Superior temporal gyrus (tissue), 1 donor: Measurements from ENCODE around the gene ZFP92.

Source experiments
- DNase-seq: peaks from one replicate; pipeline ENCODE4 v3.0.0-alpha.2; 2016; ENCODE audit errors: extremely low spot score

Gene ZFP92

DNA sequence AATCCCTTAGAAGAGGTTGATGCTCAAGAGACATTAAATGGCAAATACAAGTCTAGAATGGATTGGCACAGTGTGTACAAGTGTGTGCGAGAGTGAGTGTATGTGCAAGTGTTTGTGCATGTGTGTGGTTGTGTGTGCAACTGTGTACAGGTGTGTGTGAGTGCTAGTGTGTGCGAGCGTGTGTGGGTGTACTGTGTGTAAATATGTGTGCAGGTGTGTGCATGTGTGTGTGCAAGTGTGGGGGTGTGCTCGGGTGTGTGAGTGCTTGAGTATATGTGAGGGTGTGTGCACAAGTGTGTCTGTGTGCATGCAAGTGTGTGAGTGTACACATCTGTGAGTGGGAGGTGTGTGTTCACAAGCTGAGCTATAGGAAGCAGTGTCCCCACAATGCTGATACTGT is 28.7 kb downstream of the ZFP92 start:
- no peak for DNase-seq

DNA sequence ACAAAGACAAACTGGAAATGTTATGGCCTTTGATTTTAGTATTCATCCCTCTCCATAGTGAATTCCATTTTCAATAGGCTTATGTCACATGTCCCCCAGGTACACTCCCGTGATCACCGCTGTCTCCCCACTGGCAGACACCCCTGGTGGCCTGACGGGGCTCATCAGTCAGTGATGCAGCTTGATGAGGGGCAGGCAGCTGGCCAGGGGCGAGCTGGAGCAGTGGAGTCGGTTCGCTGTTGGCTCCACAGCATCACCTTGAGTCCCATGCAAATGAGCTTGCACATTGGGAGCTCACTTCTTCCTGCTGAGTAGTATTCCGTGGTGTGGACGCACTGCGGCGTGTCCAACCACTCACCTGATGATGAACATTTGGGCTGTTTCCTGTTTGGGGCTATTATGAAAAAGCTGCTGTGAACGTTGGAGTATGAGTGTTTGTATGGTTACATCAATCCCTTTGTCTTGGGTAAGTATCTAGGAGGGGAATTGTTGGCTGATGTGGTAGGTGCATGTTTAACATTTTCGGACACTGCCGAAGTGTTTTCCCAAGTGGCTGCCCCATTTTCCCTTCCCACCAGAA is 29.4 kb downstream of the ZFP92 start:
- no peak for DNase-seq

DNA sequence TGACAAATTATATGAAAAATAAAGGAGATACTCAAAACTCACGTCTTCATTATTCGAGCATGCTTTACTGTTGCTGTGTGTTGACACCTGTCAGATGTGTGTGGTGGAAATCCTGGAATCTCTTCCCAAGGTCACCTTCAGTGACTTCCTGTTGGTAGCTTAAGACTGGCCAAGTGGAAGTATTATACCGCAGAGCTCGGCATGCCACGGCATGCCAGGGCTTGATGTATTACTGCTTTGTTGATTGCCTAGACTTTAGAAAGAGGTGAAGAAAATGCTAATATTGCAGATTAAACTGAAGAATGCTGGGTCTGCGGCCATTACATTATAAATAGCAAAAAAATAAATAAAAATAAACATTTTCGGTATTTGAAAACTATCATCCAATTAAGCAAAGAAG is 30.0 kb downstream of the ZFP92 start:
- no peak for DNase-seq

DNA sequence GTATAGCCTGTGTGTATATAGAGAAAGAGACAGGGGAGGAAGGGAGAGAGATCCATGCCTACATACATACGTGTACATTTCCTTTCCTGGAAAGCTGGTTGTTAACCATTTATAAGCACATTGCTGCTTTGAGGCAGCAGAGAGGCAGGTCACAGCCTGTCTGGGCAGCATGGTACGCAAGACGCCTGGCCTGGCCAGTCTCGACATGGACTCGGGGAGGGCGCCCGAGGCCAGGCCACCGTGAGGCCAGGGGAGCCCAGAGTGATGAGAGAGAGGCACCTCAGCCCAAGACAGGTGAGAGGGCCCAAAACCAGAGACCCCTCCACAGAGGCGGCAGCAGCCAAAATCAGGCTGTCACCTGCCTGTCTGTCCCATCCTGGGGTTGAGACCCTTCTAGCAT is 30.7 kb downstream of the ZFP92 start:
- DNase-seq: no peak

DNA sequence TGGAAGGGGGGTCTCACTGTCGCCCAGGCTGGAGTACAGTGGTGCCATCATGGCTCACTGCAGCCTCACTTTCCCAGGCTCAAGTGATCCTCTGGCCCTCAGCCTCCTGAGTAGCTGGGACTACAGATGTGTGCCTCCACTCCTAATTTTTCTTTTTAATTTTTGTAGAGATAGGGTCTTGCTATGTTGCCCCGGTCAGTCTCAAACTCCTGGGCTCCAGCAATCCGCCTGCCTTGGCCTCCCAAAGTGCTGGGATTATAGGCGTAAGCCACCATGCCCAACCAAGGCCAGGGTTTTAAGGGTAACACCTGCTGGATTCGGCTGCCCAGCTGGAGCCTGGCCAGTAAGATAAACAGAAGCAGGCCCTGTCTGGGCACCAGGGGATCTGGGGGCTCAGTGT is 31.2 kb downstream of the ZFP92 start:
- no peak for DNase-seq

DNA sequence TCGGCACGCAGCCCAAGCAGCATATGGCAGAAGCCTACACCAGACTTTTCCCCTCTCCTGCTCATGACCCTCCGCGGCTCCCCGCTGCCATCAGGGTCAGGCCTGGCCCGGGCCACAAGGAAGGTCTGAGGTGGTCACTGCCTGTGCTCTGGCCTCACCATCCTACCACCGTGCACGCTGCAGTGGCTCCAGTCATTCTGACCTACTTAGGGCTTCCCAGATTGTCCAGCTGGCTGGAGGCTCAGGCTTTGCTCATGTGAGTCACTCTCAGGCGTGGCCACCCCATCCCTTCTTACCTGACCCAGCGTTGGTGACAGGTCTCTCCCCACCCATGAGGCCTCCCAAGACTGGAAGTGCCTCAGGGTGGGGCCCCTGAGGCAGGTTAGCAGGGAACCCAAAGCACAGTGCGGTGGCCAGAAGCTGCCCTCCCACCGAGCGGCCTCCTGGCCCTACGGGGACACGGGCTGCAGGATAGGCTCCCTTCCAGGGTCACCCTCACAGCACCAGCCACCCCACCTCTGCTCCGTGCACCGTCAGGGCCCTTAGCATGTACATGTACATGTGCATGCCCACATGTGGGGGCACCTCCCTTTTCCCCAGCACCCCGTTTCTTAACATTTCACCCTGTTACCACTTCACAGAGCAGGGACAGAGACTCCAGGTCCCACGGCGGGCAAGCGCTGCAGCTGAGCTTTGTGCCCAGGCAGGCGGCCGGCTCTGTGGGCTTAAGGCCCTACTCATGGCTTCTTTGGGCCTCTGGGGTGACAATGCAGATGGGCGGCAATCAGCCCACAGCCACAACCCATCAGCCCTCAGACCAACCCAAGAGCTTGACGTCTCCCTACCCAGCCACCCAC is 32.4 kb downstream of the ZFP92 start:
- DNase-seq: no peak

DNA sequence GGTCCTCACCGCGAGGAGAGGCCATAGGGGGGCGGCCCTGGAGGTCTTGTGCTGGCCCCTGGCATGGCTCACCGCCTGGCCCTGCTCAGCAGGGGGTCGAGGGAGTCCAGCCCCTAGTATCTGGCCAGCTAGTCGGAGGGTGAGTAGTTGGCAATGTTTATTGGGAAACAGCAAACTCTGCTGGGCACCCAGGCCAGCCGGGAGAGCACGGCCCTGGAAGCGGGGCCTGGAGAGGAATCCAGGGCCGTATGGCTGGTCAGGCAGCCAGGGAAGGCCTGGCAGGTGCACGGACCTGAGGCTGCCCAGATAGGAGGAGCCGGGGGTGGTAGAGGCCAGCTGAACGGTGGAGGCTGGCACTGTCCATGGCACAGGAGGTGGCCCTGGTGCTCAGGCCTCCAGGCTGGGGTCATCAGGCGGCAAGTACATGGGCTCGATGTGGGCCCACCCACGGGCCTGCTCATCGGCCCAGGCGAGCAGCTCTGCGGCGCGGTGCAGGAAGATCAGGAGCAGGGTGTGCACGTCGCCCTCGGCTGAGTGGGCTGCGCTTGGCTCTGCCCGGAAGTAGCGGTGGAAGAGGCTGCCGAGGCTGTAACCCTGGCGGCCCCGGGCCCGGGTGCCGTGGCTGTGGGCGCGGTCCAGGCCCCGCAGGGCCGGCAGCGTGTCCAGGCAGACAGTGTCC is 33.2 kb downstream of the ZFP92 start:
- DNase-seq: no peak

DNA sequence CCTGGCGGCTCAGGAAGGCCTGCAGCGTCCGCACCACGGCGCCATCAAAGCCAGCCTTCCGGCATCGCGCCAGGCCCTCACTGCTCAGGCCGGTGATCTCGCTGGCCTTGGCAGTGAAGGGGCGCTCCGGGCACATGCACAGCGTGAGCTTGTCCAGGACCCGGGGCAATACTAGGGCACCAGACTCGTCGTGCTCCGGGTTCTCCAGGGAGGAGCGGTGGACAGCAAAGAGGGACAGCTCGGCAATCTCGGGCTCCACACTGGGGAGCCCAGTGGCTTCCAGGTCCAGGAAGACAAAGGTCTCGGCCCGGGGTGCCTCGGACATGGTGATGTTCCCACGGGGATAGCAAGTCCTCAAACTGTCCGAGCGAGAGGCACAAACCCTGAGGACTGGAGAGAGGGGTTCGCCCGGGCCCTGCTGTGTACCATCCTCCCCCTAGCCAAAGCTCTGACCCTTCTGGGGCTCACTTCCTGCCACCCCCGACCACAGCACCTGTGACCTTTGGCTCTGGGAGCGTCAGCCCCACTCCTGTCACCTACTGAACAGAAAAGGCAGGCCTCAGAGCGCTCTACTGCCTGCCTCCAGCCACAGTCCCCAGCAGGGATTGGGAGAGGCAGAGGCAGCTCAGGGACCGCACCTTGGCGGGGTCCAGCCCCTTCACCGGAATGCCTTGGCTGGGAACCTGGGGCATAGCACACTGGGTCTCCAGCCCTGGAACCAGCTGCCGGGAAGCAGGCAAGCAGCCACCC is 34.0 kb downstream of the ZFP92 start:
- no peak for DNase-seq

DNA sequence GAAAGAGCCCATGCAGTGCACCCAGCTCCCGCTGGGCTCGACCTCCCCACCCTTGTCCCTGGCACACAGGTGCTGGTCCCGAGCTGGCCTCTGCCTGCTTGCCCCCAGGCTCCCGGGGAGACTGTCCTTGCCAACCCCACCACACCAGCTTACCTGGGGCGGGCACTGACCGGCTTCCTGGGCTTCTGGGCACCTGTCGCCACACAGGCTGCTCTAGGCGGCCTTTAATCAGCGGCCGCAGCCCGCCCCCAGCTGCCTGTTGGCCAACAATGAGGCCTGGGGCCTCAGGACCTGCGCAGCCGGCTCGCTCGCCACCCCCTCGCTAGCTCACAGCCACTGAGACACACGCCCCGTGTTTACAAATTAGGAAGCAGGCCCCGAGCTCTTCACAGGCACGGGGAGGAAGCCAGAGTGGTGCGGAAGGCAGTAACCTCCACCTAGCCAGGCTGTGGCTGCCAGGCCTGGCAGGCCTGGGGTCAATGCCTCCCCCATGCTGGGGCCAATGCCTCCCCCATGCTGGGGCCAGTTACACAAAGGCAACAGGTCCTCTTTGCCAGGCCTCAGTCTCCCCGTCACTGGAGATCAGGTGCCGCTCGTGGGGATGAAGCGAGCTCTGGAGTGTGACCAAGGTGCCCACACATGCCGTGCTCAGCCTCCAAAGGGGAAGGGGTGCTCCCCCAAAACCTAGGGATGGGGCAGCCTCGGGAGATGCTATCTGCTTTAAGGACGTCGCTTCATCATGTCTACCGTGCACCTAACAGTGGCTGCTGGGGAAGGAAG is 34.8 kb downstream of the ZFP92 start, which contains the start of gene TREX2:
Gene TREX2 (minus strand): TSS at position 201 of the 780 bp plus-strand sequence. CDS start 626 bp downstream, outside the sequence.
- no peak for DNase-seq

DNA sequence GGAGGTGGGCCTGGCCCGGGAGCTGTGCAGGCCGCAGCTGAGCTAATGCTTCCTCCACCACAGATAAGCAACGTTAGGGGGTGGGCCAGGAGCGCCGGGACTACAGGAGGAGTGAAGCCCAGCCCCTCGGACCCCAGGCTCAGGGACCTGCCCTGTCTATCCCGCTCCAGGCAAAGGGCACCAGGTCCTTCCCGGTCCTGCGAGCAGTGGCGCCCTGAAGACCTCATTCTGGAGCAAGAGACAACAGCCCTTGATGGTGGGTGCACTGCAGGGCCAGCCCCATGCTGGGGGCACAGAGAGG is 35.3 kb downstream of the ZFP92 start:
- no peak for DNase-seq

DNA sequence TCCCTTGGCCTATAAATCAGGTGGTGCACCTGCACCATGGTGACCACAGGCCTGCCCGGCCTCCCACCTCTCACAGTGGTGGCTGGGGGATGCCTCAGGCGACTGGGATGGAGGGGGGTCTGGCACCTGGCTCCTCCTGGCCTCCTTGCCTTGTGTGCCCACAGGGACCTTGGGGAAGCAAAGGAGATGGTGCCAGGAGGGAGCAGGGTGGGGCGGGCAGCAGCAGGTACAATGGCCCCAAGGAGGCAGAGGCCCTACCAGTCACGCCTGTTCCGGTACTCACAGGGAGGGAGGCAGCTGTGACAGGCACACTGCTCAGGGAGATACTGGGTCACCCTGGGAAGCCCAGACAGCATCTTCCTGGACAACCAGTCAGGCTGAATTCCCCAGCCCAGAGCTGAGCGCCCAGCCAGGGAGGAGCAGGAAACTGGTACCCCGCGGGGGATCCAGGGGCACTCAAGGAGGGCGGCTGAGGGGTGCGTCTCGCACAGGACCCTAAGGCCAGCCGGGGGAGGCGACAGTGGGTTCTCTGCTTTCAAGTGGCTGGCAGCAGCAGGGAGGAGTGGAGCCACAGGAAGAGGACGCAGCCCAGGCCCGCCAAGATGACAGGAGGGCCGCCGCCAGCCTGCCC is 35.8 kb downstream of the ZFP92 start:
- DNase-seq: no peak

DNA sequence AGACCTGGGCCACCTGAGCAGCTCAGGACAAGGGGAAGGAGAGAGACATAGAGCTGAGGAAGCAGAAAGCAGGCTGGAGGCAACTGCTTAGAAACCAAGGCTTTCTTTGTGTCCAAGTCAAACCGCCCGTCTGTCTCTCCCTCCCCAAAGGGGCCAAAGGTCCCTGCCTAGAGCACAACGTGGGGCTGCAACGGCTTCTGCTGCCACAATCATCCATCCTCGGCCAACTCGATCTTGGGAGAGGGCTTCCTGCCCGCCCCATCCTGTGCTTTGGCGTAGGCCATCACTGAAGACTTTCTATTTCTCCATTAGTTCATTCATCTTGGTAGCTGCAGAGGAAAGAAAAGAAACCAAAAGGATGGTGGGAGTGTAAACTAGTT is 36.3 kb downstream of the ZFP92 start:
- DNase-seq: no peak

DNA sequence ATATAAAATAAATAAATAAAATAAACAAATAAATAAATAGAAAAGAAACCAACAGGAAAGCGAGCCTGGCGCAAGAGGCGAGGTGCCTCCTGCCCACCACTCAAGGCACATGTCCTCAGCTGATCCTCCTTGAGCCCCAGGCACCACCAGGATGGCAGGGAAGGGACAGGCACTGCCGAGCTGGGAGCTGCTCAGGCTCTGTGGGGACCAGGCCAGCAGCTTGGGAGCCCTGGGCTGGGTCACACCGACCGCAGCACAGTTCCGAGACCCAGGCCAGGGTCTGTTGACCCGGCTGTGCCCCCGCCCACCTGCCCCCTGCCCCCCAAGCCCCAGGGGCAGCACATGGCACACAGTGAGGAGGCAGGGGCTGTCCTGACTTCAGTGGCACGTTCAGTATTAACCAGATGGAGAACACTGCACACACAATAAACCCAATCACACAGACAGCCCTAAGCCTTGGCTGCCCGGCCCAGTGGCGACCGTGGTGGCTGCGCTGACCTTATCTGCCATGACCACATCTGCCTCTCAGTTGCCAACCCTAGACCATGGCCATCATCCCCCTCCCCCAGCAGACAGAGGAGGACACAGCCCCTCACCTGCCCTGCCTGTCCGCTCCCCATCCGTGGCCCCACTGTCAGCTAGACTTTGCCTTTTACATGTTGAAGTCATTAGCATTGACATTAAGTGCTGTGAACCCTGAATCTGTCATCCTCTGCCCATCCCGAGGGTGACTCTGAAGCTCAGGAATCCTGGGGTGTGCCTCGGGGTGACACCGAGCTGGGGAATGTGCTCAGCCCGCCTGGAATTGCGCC is 37.5 kb downstream of the ZFP92 start:
- DNase-seq: no peak

DNA sequence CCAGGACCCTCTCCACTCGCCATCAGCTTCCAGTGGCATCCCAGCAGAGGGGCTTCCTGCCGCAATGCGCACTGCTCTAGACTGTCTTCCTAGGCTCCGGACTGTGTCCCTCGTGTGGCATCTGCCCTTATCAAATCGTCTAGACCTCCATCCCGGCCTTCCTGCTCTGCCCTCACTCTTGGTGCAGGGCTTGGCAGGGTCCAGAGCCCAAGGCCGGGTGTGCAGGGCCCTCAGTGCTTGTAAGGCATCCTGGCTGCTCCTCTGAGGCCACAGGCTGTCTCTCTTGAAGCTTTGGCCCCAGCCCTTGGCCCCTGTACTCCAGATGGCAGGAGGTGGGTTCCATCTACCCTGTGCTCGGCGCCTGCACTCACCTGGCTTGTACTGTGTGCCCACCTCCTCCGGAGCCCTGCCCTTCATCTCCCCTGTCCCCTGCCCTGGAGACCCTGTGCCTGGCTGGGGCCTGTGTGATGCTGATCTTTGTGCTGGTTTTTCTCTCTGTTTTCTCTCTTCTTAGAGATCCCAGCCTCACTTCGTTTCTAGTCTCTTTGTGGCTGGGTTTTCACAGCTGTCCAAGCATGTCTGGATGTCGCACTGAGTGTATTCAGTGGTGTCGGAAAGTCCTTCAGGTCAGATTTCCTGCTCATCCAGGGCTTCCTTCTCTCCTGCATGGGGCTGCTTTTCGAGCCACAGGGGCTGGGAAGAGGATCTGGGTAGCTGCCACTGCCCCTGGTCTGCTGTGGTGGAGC is 38.3 kb downstream of the ZFP92 start:
- no peak for DNase-seq

DNA sequence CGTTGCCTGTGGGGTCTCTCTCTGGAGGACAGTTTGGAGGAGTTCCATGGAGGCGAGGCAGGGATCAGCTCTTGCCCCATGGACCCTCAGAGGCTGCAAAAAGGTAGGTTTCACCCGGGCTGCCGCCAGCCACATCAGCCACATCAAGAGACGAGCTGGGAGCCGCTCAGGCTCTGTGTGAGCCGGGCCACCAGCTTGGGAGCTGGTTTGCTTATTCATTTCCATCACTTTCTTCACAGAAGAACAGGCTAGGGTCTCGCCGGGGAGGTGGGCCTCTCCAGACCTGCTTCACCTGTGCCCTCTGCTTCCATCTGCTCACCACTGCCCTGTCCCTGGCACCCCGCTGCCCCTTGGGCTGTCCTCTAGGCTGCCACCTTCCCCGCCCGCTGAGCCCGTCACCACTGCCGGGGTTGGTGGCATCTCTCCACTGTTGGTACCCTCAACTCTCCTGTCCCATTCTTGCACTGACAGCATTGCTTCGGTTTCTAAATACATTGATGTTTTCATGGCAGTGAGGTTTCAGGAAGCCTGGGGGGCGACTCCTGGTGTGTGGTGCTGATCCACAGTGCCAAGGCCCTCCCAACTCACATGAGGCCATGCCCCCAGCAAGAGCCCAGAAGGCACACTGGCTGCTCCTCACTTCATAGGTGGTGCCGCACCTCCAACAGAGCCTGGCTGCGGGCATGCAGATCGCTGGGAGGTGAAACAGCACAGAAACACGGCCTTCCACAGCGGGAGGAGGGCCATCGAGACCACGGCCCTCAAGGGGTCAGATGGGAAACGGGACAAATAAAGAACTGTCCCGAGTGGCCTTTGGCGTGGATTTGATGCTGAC is 39.1 kb downstream of the ZFP92 start:
- no peak for DNase-seq

DNA sequence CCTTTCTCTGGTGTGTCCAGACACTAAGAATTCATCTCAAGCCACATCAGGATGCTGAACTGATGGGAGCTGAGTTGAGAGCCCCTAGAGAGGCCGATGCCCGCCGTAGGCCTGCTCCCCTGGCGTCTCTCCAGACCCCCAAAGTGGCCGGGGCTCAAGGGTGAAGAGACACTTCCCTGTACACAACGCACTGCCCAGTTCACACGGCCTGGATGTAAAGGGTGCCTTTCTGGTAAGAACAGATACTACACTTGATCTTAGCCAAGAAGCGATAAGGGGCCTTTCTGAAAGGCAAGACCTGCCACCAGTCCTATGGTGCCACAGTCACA is 39.6 kb downstream of the ZFP92 start:
- no peak for DNase-seq

DNA sequence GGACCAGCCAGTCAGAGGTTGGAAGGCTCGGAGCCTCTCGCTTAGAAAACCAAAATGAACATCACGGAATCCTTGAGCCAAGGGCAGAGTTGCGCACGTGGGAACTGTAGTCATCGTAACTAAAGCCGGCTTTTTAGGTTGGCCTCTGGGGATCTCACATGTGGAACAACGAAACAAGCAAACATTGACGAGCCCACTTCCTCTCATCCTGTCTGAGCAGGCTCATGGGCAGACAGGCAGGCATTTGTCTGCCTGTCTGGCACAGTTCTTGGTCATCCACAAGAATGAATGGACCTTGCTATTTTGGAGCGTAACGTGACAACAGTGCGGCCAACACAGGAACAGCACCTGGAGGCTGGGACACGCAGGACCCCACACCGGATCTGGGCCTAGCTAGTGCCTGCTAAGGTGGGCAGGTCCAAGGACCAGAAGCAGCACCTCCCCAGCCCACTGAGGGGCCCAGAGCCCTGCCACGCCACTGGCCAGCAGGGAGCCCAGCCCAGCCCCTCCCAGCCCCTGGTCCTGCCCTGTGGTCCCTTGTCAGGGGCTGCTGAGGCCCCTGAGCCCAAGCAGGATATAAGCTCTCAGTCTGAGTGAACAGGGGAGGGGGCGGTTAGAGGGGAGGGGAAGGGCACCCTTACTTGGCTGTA is 43.8 kb downstream of the ZFP92 start:
- DNase-seq: no peak

DNA sequence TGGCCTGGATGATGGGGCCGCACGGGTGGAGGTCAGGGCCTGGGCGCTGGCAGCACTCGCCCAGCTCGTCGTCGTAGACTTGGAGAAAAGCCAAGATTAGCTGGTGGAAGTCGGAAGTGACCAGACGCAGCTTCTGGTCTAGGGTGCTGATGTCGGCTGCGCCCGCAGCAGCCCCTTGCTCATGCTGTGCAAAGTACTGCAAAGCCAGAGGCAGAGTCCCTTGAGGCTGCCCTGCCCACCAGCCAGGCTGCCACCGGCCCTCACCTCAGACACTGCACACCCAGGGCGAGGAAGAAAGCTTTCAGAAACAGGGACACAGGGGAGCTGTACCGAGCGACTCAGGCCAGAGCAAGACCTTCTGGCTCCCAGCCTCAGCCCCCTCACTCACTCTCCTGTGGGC is 44.3 kb downstream of the ZFP92 start:
- DNase-seq: no peak
